Activated T-helper 2 cell treated with anti-CD3 and anti-CD28 coated beads, Interferon-gamma antibody, Interleukin-2, Interleukin-4, amounts not matched to agents 10 μg/mL and 5 μg/mL and 100 μg/mL, durations not matched to agents 14 hours and 24 hours and 36 hours (primary cell): ENCODE measurements around the gene TES. TPM values are rescaled to one million over a fixed set of nuclear protein-coding genes. Genes with fewer than 3 reads are reported as not detected.

ENCODE experiments used
- total RNA-seq: library from RNA; stranded (reverse); gene quantifications from 2 replicates; pipeline ENCODE4 v1.2.3, GENCODE V29; 2022

Gene TES
- total RNA-seq, 1 donor from 2014 or later = 44.3 TPM

Other genes starting within 250 kb of the TES start
- gene TFEC, start 179.8 kb upstream of the TES start, total RNA-seq = not detected in 2 replicates